A172 (cell line): Measurements from ENCODE around the gene GLIPR2. TPM values are rescaled to one million over a fixed set of nuclear protein-coding genes. Genes with fewer than 3 reads are reported as not detected.
"Not testable (repeated sequence)": the region's sequence is repeated elsewhere in the genome, so short reads cannot be mapped to it uniquely, and the experiment has no call there.

ENCODE experiments used
- DNase-seq: peaks from one replicate; pipeline ENCODE4 v3.0.0-alpha.2; 2015; ENCODE audit warnings: low spot score
- total RNA-seq: library from RNA; depleted of rRNA; stranded (reverse); fragments of >200 nt; shearing (Covaris generic); gene quantifications from 2 replicates; pipeline ENCODE4 v1.2.3, GENCODE V29; 2014

GLIPR2 gene
- total RNA-seq, 1 experiment from 2014 or later, result 17.6 TPM

- DNase-seq, result no peak
Measured at GRCh38 chr9:36123515-36123914, 13.0 kb upstream of the GLIPR2 start.

GRCh38 chr9:36125062-36125855 lies 11.3 kb upstream of the GLIPR2 start:
- no peak for DNase-seq

GRCh38 chr9:36126016-36126730 lies 10.4 kb upstream of the GLIPR2 start:
- DNase-seq, result no peak

GRCh38 chr9:36127652-36128244 lies 8.8 kb upstream of the GLIPR2 start:
- no peak for DNase-seq

- DNase-seq, result no peak
Measured at GRCh38 chr9:36128349-36128748, 8.2 kb upstream of the GLIPR2 start.

- no peak for DNase-seq
Measured at GRCh38 chr9:36129139-36129538, 7.4 kb upstream of the GLIPR2 start.

GRCh38 chr9:36131666-36132065 lies 4.9 kb upstream of the GLIPR2 start:
- DNase-seq, result not testable (repeated sequence)

- no peak for DNase-seq
Measured at GRCh38 chr9:36132086-36132485, 4.4 kb upstream of the GLIPR2 start.

GRCh38 chr9:36134761-36135505 lies 1.6 kb upstream of the GLIPR2 start:
- DNase-seq, result no peak

- DNase-seq, result no peak
Measured at GRCh38 chr9:36135741-36136271, 727 bp upstream of the GLIPR2 start.

GRCh38 chr9:36136894-36137391 lies 410 bp downstream of the GLIPR2 start:
- no peak for DNase-seq

- DNase-seq, result no peak
Measured at GRCh38 chr9:36137392-36138004, 965 bp downstream of the GLIPR2 start.

GRCh38 chr9:36138496-36138895 lies 2.0 kb downstream of the GLIPR2 start:
- DNase-seq, result no peak

- DNase-seq, result no peak
Measured at GRCh38 chr9:36138901-36139300, 2.4 kb downstream of the GLIPR2 start.

- DNase-seq, result no peak
Measured at GRCh38 chr9:36140086-36141084, 3.9 kb downstream of the GLIPR2 start.

GRCh38 chr9:36141288-36141687 lies 4.8 kb downstream of the GLIPR2 start:
- DNase-seq, result peak; percentile 21

GRCh38 chr9:36141761-36142160 lies 5.2 kb downstream of the GLIPR2 start:
- DNase-seq, result no peak

GRCh38 chr9:36142510-36143244 lies 6.1 kb downstream of the GLIPR2 start:
- DNase-seq, result no peak

- no peak for DNase-seq
Measured at GRCh38 chr9:36143245-36143641, 6.7 kb downstream of the GLIPR2 start.
